Cardiac fibroblast (primary cell): ENCODE data around the gene LRP2.

Experiments
- DNase-seq, 2 donors: peaks; one replicate each; pipeline versions ENCODE4 v3.0.0 to v3.0.0-alpha.2; 2010; ENCODE audit warnings: low read depth in 2 of 2
- H3K4me3 ChIP-seq, 2 donors: replicated peaks in 1 of 2; 1 replicate in 1 of 2; 2 replicates in 1 of 2; pipeline ENCODE4 v1.5.1; 2011; ENCODE audit warnings: low read depth in 2 of 2, low read length in 2 of 2, mild to moderate bottlenecking in 2 of 2, moderate library complexity in 1 of 2
- CTCF ChIP-seq: IDR thresholded peaks from one replicate; pipeline ENCODE4 v1.5.1; 2011; ENCODE audit warnings: low read depth, mild to moderate bottlenecking, low read length, inconsistent platforms

Gene LRP2

GRCh38 chr2:169165791-169166190 lies 196.5 kb downstream of the LRP2 start:
- DNase-seq = no peak
- no peak overlapping the region for H3K4me3 ChIP-seq
- no peak for TF ChIP-seq CTCF

GRCh38 chr2:169164311-169164710 lies 198.0 kb downstream of the LRP2 start:
- H3K4me3 ChIP-seq = no peak overlapping the region
- no peak for TF ChIP-seq CTCF
- no peak for DNase-seq

- no peak for DNase-seq
- no peak for TF ChIP-seq CTCF
- no peak overlapping the region for H3K4me3 ChIP-seq
Measured at GRCh38 chr2:169162613-169163012, 199.7 kb downstream of the LRP2 start.

GRCh38 chr2:169160926-169161481 lies 201.3 kb downstream of the LRP2 start:
- TF ChIP-seq CTCF = no peak
- no peak for DNase-seq
- H3K4me3 ChIP-seq = no peak overlapping the region

GRCh38 chr2:169159686-169160085 lies 202.6 kb downstream of the LRP2 start:
- no peak for DNase-seq
- H3K4me3 ChIP-seq = no peak overlapping the region
- TF ChIP-seq CTCF = no peak

GRCh38 chr2:169158874-169159273 lies 203.5 kb downstream of the LRP2 start:
- no peak for TF ChIP-seq CTCF
- DNase-seq = no peak

GRCh38 chr2:169146220-169146619 lies 216.1 kb downstream of the LRP2 start:
- TF ChIP-seq CTCF = no peak
- DNase-seq = no peak
- H3K4me3 ChIP-seq = no peak overlapping the region

More at GRCh38 chr2:169158874-169159273, 203.5 kb downstream of the LRP2 start:
- no peak overlapping the region for H3K4me3 ChIP-seq
